Gastrocnemius medialis (tissue), 4 donors: ENCODE data around the gene NAPB. TPM values are rescaled to one million over a fixed set of nuclear protein-coding genes. Genes with fewer than 3 reads are reported as not detected.

Experiments
- ATAC-seq, 2 donors: fragments of 150-250 bp; one replicate each; pipeline ENCODE4 v1.9.1; 2016
- DNase-seq, 2 donors: peaks; one replicate each; pipeline ENCODE4 v3.0.0-alpha.2; 2019
- H3K27ac ChIP-seq, 4 donors: fragments of 200-600 bp; sonication (generic); 1 replicate in 1 of 4; 2 replicates in 3 of 4; pipeline ENCODE4 v1.5.1; 2016 to 2018; ENCODE audit warnings: mild to moderate bottlenecking in 2 of 4, moderate library complexity in 1 of 4
- H3K27me3 ChIP-seq, 3 donors: fragments of 200-600 bp; sonication (generic) in 2 of 3; 1 replicate in 1 of 3; 2 replicates in 2 of 3; pipeline versions ENCODE4 v1.5.1 to v1.6.0; 2016 to 2019; ENCODE audit warnings: mild to moderate bottlenecking in 1 of 3, moderate library complexity in 1 of 3
- H3K36me3 ChIP-seq, 2 donors: fragments of 200-600 bp; sonication (generic) in 1 of 2; one replicate each; pipeline ENCODE4 v1.5.1; 2017 to 2018
- H3K4me1 ChIP-seq, 2 donors: fragments of 200-600 bp; sonication (generic) in 1 of 2; one replicate each; pipeline ENCODE4 v1.5.1; 2016 to 2017; ENCODE audit warnings: mild to moderate bottlenecking in 2 of 2
- H3K4me3 ChIP-seq, 4 donors: fragments of 200-600 bp; sonication (generic) in 3 of 4; 1 replicate in 1 of 4; 2 replicates in 3 of 4; pipeline ENCODE4 v1.5.1; 2016 to 2019; ENCODE audit warnings: mild to moderate bottlenecking in 2 of 4
- H3K9me3 ChIP-seq, 3 donors: fragments of 200-600 bp; sonication (generic) in 2 of 3; 1 replicate in 1 of 3; 2 replicates in 2 of 3; pipeline ENCODE4 v1.5.1; 2016 to 2019
- POLR2A ChIP-seq, 2 donors: fragments of 450-650 bp; IDR thresholded peaks; one replicate each; pipeline ENCODE4 v1.6.1; 2017; ENCODE audit warnings: antibody characterized with exemption in 2 of 2, mild to moderate bottlenecking in 2 of 2, moderate library complexity in 2 of 2
- in situ Hi-C, 4 donors: fragments of 200-750 bp; cut with MboI; loops; one replicate each; pipeline versions ENCODE4 v1.15.0 to v1.8.0; 2017; ENCODE audit warnings: low sequenced_read_pairs in 4 of 4
- intact Hi-C: fragments of 100-400 bp; cut with DNase I; formaldehyde crosslinking; loops from one replicate; pipeline ENCODE4 v1.15.1; 2023; ENCODE audit warnings: low total_unique reads
- total RNA-seq, 4 donors: library from RNA; depleted of rRNA; stranded (reverse); fragments of >200 nt; gene quantifications; one replicate each; pipeline versions ENCODE4 v1.1.0 to v1.2.3, GENCODE V29; 2016
- TF ChIP-seq, protein P1 (sequence below), 5 experiments: fragments of 450-650 bp in 3 of 5; fragments of 200-600 bp in 2 of 5; sonication (generic) in 2 of 5; IDR thresholded peaks in 4 of 5; conservative IDR thresholded peaks in 1 of 5; 1 replicate in 4 of 5; 2 replicates in 1 of 5; pipeline ENCODE4 v1.5.1; 2016 to 2019; ENCODE audit warnings: antibody characterized with exemption in 5 of 5, mild to moderate bottlenecking in 3 of 5, moderate library complexity in 3 of 5

Gene NAPB
- total RNA-seq, 4 donors from 2014 or later: 3.2 to 8.3 (median 3.8) TPM

DNA sequence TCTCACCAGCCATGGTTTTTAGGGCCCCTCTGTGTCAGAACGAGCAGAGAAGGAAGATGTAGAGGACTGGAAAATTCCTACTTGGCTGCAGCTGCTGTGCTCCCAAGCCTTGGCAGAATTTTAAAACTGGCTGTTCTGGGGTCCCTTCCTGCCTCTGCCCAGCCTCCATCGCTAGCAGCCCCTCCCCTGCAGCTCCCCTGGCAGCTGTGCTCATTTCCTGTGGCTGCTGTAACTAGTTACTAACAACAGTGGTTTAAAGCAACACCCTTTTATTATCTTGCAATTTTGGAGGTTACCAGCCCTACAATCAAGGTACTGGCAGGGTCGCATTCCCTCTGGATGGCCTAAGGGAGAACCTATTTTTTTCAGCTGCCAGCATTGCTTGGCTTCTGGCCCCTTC, 35.1 kb upstream of the NAPB start:
- intact Hi-C loops: no loop called here
- Histone ChIP-seq H3K27ac (no peak overlapping the region), H3K4me3 (no peak overlapping the region), H3K27me3 (peaks cover 0 to 6% (median 0%) of the 10 kb centered on the region in 3 donors), H3K36me3 (no peaks in the 10 kb centered on the region), H3K9me3 (no peaks in the 10 kb centered on the region), H3K4me1 (no peaks in the 10 kb centered on the region)
- TF ChIP-seq POLR2A (IDR thresholded peaks at IDR 0.05): no peak
- TF ChIP-seq, protein P1, sequence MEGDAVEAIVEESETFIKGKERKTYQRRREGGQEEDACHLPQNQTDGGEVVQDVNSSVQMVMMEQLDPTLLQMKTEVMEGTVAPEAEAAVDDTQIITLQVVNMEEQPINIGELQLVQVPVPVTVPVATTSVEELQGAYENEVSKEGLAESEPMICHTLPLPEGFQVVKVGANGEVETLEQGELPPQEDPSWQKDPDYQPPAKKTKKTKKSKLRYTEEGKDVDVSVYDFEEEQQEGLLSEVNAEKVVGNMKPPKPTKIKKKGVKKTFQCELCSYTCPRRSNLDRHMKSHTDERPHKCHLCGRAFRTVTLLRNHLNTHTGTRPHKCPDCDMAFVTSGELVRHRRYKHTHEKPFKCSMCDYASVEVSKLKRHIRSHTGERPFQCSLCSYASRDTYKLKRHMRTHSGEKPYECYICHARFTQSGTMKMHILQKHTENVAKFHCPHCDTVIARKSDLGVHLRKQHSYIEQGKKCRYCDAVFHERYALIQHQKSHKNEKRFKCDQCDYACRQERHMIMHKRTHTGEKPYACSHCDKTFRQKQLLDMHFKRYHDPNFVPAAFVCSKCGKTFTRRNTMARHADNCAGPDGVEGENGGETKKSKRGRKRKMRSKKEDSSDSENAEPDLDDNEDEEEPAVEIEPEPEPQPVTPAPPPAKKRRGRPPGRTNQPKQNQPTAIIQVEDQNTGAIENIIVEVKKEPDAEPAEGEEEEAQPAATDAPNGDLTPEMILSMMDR (IDR thresholded peaks at IDR 0.05 in 4 of 5, conservative IDR thresholded peaks at IDR 0.05 in 1 of 5): no peak
- ATAC-seq (no peak), DNase-seq (no peak)
- in situ Hi-C loops: no loop called here

DNA sequence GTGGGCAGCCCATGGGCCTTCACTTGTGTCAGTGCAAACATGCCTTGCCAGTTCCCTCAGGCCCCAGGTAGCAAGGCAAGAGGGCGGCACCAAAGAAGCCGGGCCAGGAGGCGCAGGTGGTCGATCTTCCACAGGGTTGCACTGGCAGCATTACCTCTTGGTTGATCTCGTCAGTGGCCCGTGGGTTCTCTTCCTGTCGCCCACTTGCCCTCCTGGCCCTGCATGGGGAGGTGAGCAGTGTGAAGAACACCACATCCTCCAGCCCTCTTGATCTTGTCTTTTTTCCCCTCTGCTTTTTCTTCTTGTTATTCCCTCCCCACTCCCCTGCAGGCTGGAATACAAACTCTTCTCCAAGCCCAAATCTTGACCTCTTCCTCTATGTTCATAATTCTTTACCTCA, 34.4 kb upstream of the NAPB start:
- no peak for ATAC-seq
- DNase-seq: no peak
- TF ChIP-seq, protein P1 (IDR thresholded peaks at IDR 0.05 in 4 of 5, conservative IDR thresholded peaks at IDR 0.05 in 1 of 5): no peak
- no peak for TF ChIP-seq POLR2A (IDR thresholded peaks at IDR 0.05)
- Histone ChIP-seq H3K9me3 (no peaks in the 10 kb centered on the region), H3K27me3 (peaks cover 0 to 6% (median 0%) of the 10 kb centered on the region in 3 donors), H3K4me3 (no peak overlapping the region), H3K4me1 (no peaks in the 10 kb centered on the region), H3K27ac (no peak overlapping the region), H3K36me3 (no peaks in the 10 kb centered on the region)
- in situ Hi-C loops (no loop called here), intact Hi-C loops (no loop called here)

DNA sequence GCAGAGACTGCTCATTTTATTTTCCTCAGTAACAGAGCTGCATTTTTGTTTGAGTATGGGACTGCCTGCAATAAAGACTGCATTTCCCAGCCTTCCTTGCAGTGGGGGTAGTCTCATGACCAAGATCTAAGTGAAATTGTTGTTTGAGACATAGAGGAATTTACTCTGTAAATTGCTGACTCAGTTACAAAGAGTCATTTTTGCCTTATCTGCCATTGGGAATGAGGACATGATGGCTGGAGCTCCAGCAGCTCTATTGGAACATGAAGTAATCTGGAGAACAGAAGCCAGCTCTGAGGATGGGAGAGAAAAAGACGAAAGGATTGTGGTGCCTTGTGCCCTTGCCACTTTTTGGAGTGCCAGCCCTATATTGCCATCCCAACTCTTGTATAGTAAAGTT, 33.5 kb upstream of the NAPB start:
- TF ChIP-seq, protein P1 (IDR thresholded peaks at IDR 0.05 in 4 of 5, conservative IDR thresholded peaks at IDR 0.05 in 1 of 5): no peak
- no peak for TF ChIP-seq POLR2A (IDR thresholded peaks at IDR 0.05)
- intact Hi-C loops: no loop called here

DNA sequence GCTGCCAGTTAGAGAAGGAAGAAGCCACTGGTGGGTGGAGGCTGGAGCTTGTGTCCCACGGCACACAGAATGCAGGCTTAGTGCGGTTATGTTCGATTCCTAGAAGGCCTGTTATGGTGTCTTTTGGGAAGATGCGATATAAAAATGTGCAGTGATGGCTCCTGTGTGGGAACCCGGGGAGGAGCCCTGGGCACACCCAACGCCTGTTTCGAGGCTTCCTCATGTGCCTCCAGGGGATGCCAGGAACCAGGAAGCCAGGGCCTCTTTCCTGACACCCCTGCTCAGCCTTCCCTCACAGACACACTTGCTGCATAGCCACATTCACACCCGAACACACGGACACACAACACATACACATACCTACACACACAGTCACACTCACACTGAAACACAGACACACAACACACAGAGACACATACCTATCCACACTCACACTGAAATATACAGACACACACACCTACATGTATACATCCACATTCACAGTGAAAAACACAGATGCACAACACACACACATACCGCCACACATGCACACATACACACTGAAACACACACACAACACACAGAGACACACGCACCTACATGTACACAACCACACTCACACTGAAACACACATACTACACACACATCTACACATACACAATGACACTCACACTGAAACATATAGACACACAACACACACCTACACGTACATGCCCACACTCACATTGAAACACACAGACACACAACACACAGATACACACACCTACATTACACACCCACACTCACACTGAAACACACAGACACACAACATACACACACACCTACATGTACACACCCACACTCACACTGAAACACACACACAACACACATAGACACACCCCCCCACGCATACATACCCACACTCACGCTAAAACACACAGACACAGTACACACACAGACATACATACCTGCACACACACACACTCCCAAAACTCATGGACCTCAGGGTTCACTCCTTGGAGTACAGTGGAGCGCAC, 32.6 kb upstream of the NAPB start:
- ATAC-seq (no peak), DNase-seq (no peak)
- TF ChIP-seq POLR2A (IDR thresholded peaks at IDR 0.05): no peak
- TF ChIP-seq, protein P1 (IDR thresholded peaks at IDR 0.05 in 4 of 5, conservative IDR thresholded peaks at IDR 0.05 in 1 of 5): no peak
- intact Hi-C loops (no loop called here), in situ Hi-C loops (no loop called here)
- Histone ChIP-seq H3K4me1 (no peaks in the 10 kb centered on the region), H3K27me3 (peaks cover 0 to 6% (median 0%) of the 10 kb centered on the region in 3 donors), H3K27ac (no peak overlapping the region), H3K4me3 (no peak overlapping the region), H3K9me3 (no peaks in the 10 kb centered on the region), H3K36me3 (no peaks in the 10 kb centered on the region)

More for the DNA sequence above, 33.5 kb upstream of the NAPB start:
- DNase-seq: no peak
- Histone ChIP-seq H3K4me1 (no peaks in the 10 kb centered on the region), H3K4me3 (no peak overlapping the region), H3K27me3 (peaks cover 0 to 6% (median 0%) of the 10 kb centered on the region in 3 donors), H3K27ac (no peak overlapping the region), H3K36me3 (no peaks in the 10 kb centered on the region), H3K9me3 (no peaks in the 10 kb centered on the region)
- in situ Hi-C loops: no loop called here
- no peak for ATAC-seq
